Colon (tissue), 2 donors: Measurements from ENCODE around the gene PPP4R2.

ENCODE experiments used
- FAIRE-seq: peaks from 2 replicates; lab custom pipeline; 2012; peaks lifted over from hg19 to GRCh38; lab: Jason Lieb, UNC
- donor health status: control.
- donor health status: control.

The PPP4R2 gene

DNA sequence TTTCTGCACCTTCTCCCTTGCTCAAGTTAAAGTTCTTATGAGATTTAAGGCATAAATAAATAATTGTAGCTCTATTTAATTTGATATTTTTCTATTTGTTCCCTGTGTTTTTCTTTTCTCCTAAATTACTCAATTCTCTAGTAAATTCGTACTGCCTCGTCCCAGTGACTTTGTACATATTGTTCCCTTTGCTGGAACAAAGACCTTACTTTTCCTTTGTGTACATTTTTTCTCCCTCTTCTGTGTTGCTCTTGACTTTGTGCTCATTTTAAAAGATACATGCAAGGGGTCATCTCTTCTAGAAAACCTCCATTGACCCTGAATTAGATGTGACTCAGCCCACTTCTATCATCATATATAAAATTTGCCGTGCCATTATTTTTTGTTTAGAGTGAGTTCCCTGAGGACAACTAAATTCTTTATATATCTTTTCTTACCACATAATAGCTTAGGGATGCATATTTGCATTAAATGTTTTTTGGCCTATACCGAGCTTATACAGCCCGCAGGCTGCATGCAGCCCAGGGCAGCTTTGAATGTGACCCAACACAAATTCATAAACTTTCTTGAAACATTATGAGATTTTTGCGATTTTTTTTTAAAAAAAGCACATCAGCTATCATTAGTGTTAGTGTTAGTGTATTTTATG lies 29.6 kb downstream of the PPP4R2 start:
- FAIRE-seq = no peak

DNA sequence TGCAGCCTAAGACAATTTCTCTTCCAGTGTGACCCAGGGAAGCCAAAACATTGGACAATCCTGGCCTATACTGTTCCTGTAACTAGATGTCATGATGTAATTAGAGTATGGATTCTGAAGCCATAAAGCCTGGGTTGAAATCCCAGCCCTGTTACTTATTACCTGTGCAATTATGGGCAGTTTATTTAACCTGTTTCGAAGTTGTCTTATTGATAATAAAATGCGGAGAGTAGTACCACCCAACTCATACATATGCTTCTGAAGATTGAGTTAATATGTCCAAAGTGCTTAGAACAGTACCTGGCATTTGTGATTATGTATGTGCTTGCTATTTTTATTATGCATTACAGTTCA lies 30.1 kb downstream of the PPP4R2 start:
- FAIRE-seq = peak; percentile 33

GRCh38 chr3:73028803-73029202 lies 32.2 kb downstream of the PPP4R2 start:
- no peak for FAIRE-seq

GRCh38 chr3:73029321-73029796 lies 32.7 kb downstream of the PPP4R2 start:
- no peak for FAIRE-seq

DNA sequence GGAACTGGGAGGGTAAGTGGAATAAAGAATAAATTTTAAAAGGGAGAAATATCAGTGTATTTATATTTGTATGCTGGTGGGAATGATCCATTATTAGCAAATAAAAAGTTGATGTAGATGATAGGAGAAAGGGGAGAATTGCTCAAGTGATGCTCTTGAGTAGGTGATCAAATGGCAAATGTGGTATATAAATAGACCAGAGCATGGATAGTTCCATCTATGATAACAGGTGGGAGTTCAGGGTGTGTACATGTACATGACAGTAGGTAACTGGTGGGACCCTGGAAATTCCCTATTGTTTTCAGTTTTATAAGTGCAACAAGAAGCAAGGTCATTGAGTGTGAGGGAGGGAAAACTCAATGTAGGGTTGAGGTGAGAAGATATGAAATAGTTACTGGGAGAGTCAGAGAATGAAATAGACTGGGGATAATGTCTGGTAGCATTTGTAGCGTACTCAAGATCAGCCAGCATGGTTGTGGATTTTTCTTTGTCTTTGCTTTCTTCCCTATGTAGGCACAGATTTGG lies 33.5 kb downstream of the PPP4R2 start:
- FAIRE-seq = no peak

GRCh38 chr3:73031573-73032103 lies 35.0 kb downstream of the PPP4R2 start:
- no peak for FAIRE-seq

DNA sequence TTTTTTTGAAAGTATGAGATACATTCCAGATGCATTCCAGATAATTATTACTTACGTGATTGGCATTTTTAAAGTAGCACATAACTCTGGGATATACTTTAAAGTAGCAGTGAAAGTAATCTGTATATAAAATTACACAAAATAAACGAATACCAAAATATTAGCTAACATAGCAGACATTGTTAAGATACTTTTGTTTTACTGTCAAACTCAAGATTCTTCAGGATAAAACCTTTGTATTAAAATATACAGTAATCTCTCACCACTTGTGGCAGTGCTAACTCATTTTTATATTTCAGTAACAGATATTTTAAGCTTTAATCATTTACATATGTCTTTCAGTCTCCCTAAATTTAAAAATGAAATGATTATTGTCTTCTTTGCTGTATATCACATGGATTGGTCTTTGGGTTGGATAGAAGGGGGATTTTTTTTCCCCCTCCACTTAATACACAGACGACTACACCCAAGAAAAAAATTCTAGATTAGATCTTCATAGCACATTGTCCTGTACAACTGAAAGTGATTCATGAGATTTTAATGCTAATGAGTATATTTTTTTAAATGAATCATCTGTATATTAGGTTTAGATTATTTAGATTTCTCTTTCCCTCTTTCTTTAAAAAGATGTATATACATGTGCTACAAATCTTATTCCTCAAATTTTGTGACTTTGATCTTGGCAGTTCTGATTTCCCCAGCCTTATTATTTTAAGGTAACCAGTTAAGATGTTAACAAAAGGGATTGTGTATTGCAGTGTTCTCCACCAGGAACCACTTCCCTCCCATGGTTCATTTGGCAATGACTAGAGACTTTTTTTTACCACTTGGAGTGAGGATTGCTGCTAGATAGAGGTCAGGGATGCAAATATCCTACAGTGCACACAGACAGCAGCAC lies 40.3 kb downstream of the PPP4R2 start:
- FAIRE-seq = no peak

DNA sequence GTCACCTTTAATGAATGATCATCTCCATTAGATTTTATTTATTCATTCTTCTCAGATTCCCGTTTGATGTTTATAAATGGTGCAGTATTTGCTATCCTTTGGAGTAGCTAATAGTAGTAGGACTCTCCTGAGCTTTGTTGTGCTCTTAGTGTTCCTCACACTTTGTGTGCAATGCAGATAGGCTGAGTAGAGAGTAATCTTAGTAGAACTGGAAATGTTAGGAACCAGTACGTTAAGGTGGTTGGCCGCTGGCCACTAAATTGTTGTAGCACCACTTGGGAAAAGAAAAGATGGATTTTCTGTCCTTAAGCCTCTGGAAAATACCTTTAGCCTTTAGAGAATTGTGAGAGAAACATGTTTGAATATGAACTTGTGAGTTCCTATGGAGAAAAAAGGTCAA lies 44.9 kb downstream of the PPP4R2 start:
- no peak for FAIRE-seq

- FAIRE-seq = no peak
Measured at GRCh38 chr3:73043414-73043813, 46.8 kb downstream of the PPP4R2 start.

DNA sequence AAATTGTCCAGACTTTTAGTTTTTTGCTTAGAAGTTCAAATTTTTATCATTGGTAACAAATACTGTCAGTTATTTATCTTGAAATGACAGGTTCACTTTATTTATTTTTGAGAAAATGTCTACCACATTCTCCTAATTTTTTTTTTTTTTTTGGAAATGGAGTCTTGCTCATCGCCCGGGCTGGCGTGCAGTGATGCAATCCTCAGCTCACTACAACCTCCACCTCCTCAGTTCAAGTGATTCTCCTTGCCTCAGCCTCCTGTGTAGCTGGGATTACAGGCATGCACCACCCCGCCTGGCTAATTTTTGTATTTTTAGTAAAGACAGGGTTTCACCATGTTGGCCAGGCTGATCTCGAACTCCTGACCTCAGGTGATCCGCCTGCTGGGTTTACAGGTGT lies 48.8 kb downstream of the PPP4R2 start:
- no peak for FAIRE-seq

DNA sequence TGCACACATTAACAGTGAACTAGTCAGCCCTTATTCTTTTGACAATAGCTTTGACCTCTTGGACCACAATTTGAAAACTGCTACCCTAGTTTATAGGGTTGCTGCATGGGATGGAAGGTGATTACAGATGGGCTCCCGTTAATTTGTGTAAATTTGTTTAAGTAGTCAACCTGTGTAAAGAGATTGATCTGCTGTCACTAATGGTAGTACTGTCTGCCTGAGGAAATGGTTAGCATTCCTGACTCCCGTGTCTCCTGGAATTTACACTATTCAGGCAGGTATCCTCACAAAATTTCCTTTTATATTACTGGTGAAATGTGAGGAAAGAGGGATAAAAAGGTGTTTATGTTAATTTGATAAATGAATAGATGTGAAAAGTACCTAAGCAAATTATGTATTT lies 49.6 kb downstream of the PPP4R2 start:
- no peak for FAIRE-seq

DNA sequence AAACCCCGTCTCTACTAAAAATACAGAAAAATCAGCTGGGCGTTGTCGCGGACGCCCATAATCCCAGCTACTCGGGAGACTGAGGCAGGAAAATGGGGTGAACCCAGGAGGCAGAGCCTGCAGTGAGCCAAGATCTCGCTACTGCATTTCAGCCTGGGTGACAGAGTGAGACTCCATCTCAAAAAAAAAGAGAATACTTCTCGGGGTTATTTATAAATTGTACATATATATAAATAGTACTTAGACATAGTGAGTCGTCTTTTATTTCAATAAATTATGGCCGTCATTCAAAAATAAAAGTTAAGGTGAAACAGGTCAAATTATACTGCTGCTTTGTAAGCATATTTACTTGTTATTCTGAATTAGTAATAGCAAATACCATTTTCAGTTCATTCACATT lies 52.7 kb downstream of the PPP4R2 start:
- no peak for FAIRE-seq

- FAIRE-seq = peak; percentile 61
Measured at GRCh38 chr3:73052857-73053256, 56.2 kb downstream of the PPP4R2 start.

GRCh38 chr3:73055583-73055982 lies 59.0 kb downstream of the PPP4R2 start:
- FAIRE-seq = no peak

- FAIRE-seq = peak; percentile 66
Measured at GRCh38 chr3:73056014-73056844, 59.6 kb downstream of the PPP4R2 start.

GRCh38 chr3:73056845-73057150 lies 60.2 kb downstream of the PPP4R2 start:
- FAIRE-seq = no peak

GRCh38 chr3:73060302-73060723 lies 63.7 kb downstream of the PPP4R2 start:
- FAIRE-seq = no peak

DNA sequence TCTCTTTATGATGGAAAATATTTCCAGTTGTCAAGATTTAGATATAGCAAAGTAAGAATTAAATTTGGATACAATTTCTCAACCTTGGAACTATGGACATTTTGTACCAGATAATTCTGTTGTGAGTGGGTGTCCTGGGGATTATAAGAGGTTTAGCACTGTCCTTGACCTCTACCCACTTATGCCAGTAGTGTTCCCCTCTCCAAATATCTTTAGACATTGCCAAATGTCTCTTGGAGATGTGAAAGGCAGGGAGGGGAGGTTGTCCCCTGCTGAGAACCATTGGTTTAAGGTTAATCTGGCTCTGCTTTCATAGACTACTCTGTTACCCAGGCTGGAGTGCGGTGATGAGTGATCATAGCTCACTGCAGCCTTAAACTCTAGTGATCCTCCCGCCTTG lies 64.8 kb downstream of the PPP4R2 start, which contains the start of gene EBLN2:
Gene EBLN2, plus strand, starts transcription at position 244 of the 400 bp plus-strand sequence. CDS start 423 bp downstream, outside the sequence.
- no peak for FAIRE-seq

DNA sequence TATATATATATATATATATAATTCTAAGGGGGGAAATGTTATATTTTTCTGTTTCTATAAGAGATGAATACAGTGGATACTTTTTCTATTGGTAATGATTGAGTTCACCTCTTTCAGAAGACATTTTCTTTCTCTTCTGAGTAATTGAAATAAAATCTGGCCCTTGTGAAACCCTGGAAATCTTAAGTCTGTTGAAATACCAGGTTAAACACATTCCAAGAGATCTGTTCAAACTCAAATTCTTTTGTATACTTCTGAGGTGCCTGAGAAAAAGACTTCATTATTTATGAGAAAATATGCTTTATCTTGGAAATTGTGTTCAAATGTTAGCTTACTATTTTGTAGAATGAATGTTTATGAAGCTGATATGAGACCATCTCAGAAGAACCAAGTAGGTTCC lies 69.6 kb downstream of the PPP4R2 start:
- peak; percentile 88 for FAIRE-seq

- no peak for FAIRE-seq
Measured at GRCh38 chr3:73068419-73068818, 71.8 kb downstream of the PPP4R2 start.

- no peak for FAIRE-seq
Measured at GRCh38 chr3:73069187-73069586, 72.6 kb downstream of the PPP4R2 start.

DNA sequence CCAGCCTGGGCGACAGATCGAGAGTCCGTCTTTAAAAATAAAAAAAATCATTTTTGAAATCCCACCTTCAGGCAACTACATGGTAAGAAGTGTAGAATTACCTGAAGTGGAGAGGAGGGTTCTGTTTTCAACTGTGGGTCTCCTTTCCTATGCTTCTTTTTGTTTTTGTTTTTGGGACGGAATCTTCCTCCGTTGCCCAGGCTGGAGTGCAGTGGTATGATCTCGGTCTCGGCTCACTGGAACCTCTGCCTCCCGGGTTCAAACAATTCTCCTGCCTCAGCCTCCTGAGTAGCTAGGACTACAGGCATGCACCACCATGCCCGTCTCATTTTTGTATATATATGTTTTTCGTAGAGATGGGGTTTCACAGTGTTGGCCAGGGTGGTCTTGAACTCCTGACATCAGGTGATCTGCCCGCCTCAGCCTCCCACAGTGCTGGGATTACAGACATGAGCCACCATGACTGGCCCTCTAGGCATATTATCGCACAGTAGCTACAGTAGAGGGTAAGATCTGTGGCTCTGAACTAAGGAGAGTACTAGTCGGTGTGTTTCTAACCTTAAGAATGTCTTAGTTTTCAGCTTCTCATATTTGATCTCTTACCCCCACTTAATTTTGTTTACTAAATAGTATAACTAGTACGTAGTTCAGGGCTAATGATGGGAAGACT lies 73.3 kb downstream of the PPP4R2 start:
- FAIRE-seq = no peak
